Caco-2 (cell line): Measurements from ENCODE around the gene DGKI. TPM values are rescaled to one million over a fixed set of nuclear protein-coding genes. Genes with fewer than 3 reads are reported as not detected.

Experiments used
- BruUV-seq: library from RNA; stranded (reverse); fragments of 400-500 nt; replicated peaks from 2 replicates; lab custom pipeline; 2021; lab: Mats Ljungman, UMichigan
- CTCF ChIA-PET: fragments of 300-600 bp; sonication (Branson Sonifier 250); formaldehyde crosslinking; loops from one replicate; lab custom pipeline; 2022; ENCODE audit warnings: antibody characterized with exemption; lab: Charles Lee
- POLR2A ChIA-PET: fragments of 300-600 bp; sonication (Branson Sonifier 250); formaldehyde crosslinking; loops from one replicate; lab custom pipeline; 2022; ENCODE audit warnings: antibody characterized with exemption; lab: Charles Lee
- DNase-seq, 2 experiments: peaks; one replicate each; pipeline versions ENCODE4 v3.0.0 to v3.0.0-alpha.2; 2020 to 2022
- H3K27me3 ChIP-seq: replicated peaks from 2 replicates; pipeline ENCODE4 v1.6.0; 2011; ENCODE audit warnings: low read length; ENCODE audit not compliant: control insufficient read depth, insufficient read depth
- H3K36me3 ChIP-seq: 2 replicates; pipeline ENCODE4 v1.5.1; 2011; ENCODE audit warnings: low read length; ENCODE audit not compliant: control insufficient read depth, insufficient read depth
- H3K4me1 ChIP-seq: fragments of 250-450 bp; sonication (Bioruptor Pico); 2 replicates; pipeline ENCODE4 v1.5.1; 2020; ENCODE audit warnings: mild to moderate bottlenecking
- H3K4me3 ChIP-seq: 2 replicates; pipeline ENCODE4 v1.5.1; 2011; ENCODE audit warnings: low read depth, mild to moderate bottlenecking, control low read depth, low read length
- H3K9me3 ChIP-seq: fragments of 250-450 bp; sonication (Bioruptor Pico); 2 replicates; pipeline ENCODE4 v1.5.1; 2020; ENCODE audit warnings: mild to moderate bottlenecking, moderate library complexity
- H3K27ac Mint-ChIP-seq: one replicate; pipeline ENCODE4 v1.8.0; 2022; ENCODE audit warnings: mixed read lengths; ENCODE audit not compliant: unreplicated experiment
- H3K27me3 Mint-ChIP-seq: one replicate; pipeline ENCODE4 v1.8.0; 2022; ENCODE audit warnings: mixed read lengths; ENCODE audit not compliant: insufficient read depth, unreplicated experiment
- H3K36me3 Mint-ChIP-seq: one replicate; pipeline ENCODE4 v1.8.0; 2022; ENCODE audit warnings: mild to moderate bottlenecking, mixed read lengths; ENCODE audit not compliant: insufficient read depth, unreplicated experiment
- H3K4me1 Mint-ChIP-seq: one replicate; pipeline ENCODE4 v1.8.0; 2022; ENCODE audit warnings: low read depth, mixed read lengths; ENCODE audit not compliant: unreplicated experiment
- H3K4me3 Mint-ChIP-seq: one replicate; pipeline ENCODE4 v1.8.0; 2022; ENCODE audit warnings: mild to moderate bottlenecking, moderate library complexity, mixed read lengths; ENCODE audit not compliant: unreplicated experiment
- H3K9me3 Mint-ChIP-seq: one replicate; pipeline ENCODE4 v1.8.0; 2022; ENCODE audit warnings: mixed read lengths; ENCODE audit not compliant: unreplicated experiment
- intact Hi-C: fragments of 100-400 bp; cut with micrococcal nuclease; formaldehyde crosslinking; loops from one replicate; pipeline ENCODE4 v1.10.0; 2022; ENCODE audit not compliant: unreplicated experiment
- total RNA-seq: library from RNA; stranded (reverse); gene quantifications from 2 replicates; pipeline ENCODE4 v1.2.3, GENCODE V29; 2022
- TF ChIP-seq, protein P1 (sequence below), 2 experiments: fragments of 200-600 bp in 1 of 2; IDR thresholded peaks; 1 replicate in 1 of 2; 2 replicates in 1 of 2; pipeline versions ENCODE4 v1.5.1 to v1.8.0; 2011 to 2022; ENCODE audit warnings: antibody characterized with exemption in 1 of 2, control low read depth in 1 of 2, inconsistent platforms in 1 of 2, low read depth in 1 of 2, low read length in 1 of 2, mild to moderate bottlenecking in 1 of 2, moderate library complexity in 1 of 2; ENCODE audit not compliant: insufficient read depth in 1 of 2, severe bottlenecking in 1 of 2, unreplicated experiment in 1 of 2

The DGKI gene
- total RNA-seq, 1 experiment from 2014 or later = 0.84 TPM

GRCh38 chr7:137757146-137757925, 89.4 kb downstream of the DGKI start:
- Histone ChIP-seq H3K4me3 (no peak overlapping the region), H3K27me3 (no peaks in the 10 kb centered on the region; the same call in 1 of the 2 replicates), H3K36me3 (no peaks in the 10 kb centered on the region), H3K9me3 (no peaks in the 10 kb centered on the region), H3K4me1 (no peaks in the 10 kb centered on the region)
- intact Hi-C loops = no loop called here
- Mint-ChIP-seq H3K9me3 (no peaks in the 10 kb centered on the region), H3K4me1 (no peaks in the 10 kb centered on the region), H3K4me3 (no peak overlapping the region), H3K27me3 (peaks cover 51% of the 10 kb centered on the region), H3K36me3 (no peaks in the 10 kb centered on the region), H3K27ac (no peak overlapping the region)
- TF ChIP-seq, protein P1, sequence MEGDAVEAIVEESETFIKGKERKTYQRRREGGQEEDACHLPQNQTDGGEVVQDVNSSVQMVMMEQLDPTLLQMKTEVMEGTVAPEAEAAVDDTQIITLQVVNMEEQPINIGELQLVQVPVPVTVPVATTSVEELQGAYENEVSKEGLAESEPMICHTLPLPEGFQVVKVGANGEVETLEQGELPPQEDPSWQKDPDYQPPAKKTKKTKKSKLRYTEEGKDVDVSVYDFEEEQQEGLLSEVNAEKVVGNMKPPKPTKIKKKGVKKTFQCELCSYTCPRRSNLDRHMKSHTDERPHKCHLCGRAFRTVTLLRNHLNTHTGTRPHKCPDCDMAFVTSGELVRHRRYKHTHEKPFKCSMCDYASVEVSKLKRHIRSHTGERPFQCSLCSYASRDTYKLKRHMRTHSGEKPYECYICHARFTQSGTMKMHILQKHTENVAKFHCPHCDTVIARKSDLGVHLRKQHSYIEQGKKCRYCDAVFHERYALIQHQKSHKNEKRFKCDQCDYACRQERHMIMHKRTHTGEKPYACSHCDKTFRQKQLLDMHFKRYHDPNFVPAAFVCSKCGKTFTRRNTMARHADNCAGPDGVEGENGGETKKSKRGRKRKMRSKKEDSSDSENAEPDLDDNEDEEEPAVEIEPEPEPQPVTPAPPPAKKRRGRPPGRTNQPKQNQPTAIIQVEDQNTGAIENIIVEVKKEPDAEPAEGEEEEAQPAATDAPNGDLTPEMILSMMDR (IDR thresholded peaks at IDR 0.05; ENCODE audit: insufficient read depth in 1 of 2, low read depth in 1 of 2, low read length in 1 of 2, severe bottlenecking in 1 of 2, unreplicated experiment in 1 of 2) = no peak
- ChIA-PET CTCF (no interaction called here), POLR2A (no interaction called here)
- BruUV-seq = no TSS peak
- no peak for DNase-seq

- H3K4me3 Mint-ChIP-seq = no peak overlapping the region
- Histone ChIP-seq H3K4me3 (no peak overlapping the region), H3K4me1 (no peaks in the 10 kb centered on the region), H3K9me3 (no peaks in the 10 kb centered on the region), H3K36me3 (no peaks in the 10 kb centered on the region), H3K27me3 (no peaks in the 10 kb centered on the region; the same call in 1 of the 2 replicates)
- no TSS peak for BruUV-seq
- no peaks in the 10 kb centered on the region for H3K9me3 Mint-ChIP-seq
- H3K36me3 Mint-ChIP-seq = no peaks in the 10 kb centered on the region
- CTCF ChIA-PET = no interaction called here
- intact Hi-C loops = no loop called here
- DNase-seq = no peak
- no peak overlapping the region for H3K27ac Mint-ChIP-seq
- H3K27me3 Mint-ChIP-seq = peaks cover 43% of the 10 kb centered on the region
- POLR2A ChIA-PET = no interaction called here
- no peaks in the 10 kb centered on the region for H3K4me1 Mint-ChIP-seq
- TF ChIP-seq, protein P1 (IDR thresholded peaks at IDR 0.05; ENCODE audit: insufficient read depth in 1 of 2, low read depth in 1 of 2, low read length in 1 of 2, severe bottlenecking in 1 of 2, unreplicated experiment in 1 of 2) = no peak
Measured at GRCh38 chr7:137755846-137756651, 90.7 kb downstream of the DGKI start.

DNA sequence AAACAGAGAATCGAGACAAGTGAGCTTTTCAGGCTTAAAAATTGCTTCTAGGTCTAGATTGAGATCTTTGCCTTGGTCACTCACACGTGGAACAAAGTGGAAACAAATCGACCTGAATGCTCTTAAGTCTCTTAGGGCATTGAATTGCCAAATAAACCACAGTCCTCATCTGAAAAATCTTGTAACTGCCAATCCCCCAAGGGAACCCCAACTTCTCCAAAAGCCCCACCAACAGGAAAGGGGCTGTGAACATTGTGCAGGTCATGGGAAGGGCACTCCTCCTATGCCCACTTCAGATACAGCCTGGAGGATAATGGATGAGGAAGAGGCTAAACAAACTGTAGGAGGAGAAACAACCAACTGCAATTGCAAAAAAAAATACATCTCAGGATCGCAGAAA, 91.3 kb downstream of the DGKI start:
- Mint-ChIP-seq H3K4me1 (no peaks in the 10 kb centered on the region), H3K9me3 (no peaks in the 10 kb centered on the region), H3K27me3 (peaks cover 37% of the 10 kb centered on the region), H3K36me3 (no peaks in the 10 kb centered on the region), H3K4me3 (no peak overlapping the region), H3K27ac (no peak overlapping the region)
- TF ChIP-seq, protein P1 (IDR thresholded peaks at IDR 0.05; ENCODE audit: insufficient read depth in 1 of 2, low read depth in 1 of 2, low read length in 1 of 2, severe bottlenecking in 1 of 2, unreplicated experiment in 1 of 2) = no peak
- intact Hi-C loops = no loop called here
- no TSS peak for BruUV-seq
- Histone ChIP-seq H3K4me3 (no peak overlapping the region), H3K27me3 (no peaks in the 10 kb centered on the region), H3K9me3 (no peaks in the 10 kb centered on the region), H3K4me1 (no peaks in the 10 kb centered on the region), H3K36me3 (no peaks in the 10 kb centered on the region)
- ChIA-PET CTCF (no interaction called here), POLR2A (no interaction called here)
- no peak for DNase-seq
